CD4-positive, alpha-beta T cell treated with Interleukin-6 at 100 ng/mL for 8 hours (primary cell): ENCODE data around the gene GAS2L3.
"Not testable (repeated sequence)": the region's sequence is repeated elsewhere in the genome, so short reads cannot be mapped to it uniquely, and the experiment has no call there.

Experiments
- DNase-seq: peaks from one replicate; pipeline ENCODE4 v3.0.0-alpha.2; 2020; ENCODE audit warnings: mixed read lengths, low spot score

Gene GAS2L3

GRCh38 chr12:100574187-100575074 is 947 bp downstream of the GAS2L3 start:
- DNase-seq = no peak

DNA sequence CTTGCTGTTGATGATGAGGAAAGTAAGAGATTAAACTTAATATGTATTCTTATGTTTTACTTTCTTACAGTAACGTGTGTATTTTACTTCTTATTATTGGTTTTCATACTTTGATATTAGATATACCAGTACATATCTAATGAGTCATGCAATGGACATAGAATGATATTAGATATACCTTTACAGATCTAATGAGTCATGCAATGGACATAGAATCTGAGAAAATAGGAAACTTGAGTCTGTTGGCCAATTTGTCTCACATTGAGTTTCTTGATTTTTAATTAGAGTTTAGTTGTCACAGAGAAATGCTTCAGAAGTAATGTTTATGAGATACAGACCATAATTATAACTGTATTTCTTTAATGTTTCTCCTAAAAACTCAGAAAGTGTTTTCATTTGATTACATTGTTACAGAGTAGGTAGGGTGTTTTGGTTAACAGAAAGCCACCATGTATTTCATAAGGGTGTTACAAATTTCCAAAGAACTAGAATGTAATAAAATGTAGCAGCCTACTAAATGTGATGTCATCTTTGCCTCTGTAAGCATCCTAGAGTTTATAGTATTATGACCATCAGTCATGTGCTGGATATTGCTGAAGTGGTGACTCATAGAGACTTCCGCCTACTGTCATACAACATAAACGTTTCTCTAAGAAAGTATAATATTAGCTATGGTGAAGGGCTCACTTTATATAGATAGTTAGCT is 3.0 kb downstream of the GAS2L3 start:
- no peak for DNase-seq

- no peak for DNase-seq
These were observed 5.4 kb downstream of the GAS2L3 start for GRCh38 chr12:100578923-100579322.

- no peak for DNase-seq
These were observed 6.4 kb downstream of the GAS2L3 start for GRCh38 chr12:100579844-100580243.

GRCh38 chr12:100584256-100584655 is 10.8 kb downstream of the GAS2L3 start:
- no peak for DNase-seq

DNA sequence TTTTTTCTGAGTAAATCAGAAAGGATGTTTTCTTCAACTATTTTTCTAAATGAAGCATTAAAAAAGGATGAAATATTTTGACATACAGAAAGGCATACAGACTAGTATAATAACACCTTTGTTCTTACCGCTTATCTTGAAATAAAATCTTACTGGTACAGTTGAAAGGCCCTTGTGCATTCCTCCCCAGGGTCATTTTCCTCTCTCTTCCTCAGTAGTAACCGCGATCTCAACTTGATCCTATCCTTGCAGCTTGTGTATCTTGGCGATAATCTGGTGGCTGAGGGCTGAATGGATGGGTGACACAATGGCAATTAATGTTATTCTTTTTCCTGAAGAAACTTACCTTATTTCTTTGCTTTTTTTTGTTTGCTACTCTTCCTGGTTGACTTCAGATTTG is 18.5 kb downstream of the GAS2L3 start:
- DNase-seq = no peak

DNA sequence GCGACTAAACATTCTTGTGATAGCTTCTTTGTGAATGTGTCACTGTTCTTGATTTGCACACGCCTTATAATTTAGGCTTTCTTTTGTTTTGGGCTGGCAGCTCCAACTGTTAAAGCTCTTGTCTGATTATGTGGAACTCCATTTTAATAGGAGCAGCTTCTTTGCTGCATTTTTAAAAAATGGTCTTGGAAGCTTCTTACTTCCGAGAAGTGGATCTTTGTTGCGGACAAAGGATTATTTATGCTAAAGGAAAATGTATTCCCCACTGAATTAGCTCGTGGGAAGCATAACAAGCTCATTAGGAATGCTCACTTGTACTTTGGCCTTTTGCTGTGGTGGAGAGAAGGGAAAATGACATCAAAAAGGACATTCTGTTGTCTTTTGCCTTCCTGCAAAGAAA is 20.0 kb downstream of the GAS2L3 start:
- no peak for DNase-seq

- DNase-seq = no peak
These were observed 28.1 kb downstream of the GAS2L3 start for GRCh38 chr12:100601626-100602025.

- DNase-seq = not testable (repeated sequence)
These were observed 29.5 kb downstream of the GAS2L3 start for GRCh38 chr12:100602997-100603396.

GRCh38 chr12:100608776-100609175 is 35.3 kb downstream of the GAS2L3 start:
- DNase-seq = no peak

GRCh38 chr12:100610666-100611430 is 37.4 kb downstream of the GAS2L3 start:
- DNase-seq = no peak

DNA sequence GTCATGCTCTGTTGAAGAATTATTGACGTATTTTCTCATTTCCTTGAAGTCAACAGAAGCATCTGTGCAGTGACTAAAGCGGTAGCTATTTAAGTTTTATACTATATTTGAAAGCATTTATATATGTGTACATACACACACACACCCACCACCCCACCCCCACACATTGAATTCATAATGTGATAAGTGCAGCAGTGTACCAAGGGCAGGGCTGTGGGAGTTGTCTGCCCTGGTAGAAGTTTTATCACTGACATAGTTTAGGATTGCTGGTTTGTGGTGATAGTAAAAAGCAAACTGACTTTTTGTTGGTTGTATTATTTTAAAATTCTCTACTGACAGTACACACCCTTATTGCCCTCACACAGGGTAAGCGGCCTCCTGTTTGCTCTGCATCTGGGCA is 39.1 kb downstream of the GAS2L3 start:
- DNase-seq = no peak

DNA sequence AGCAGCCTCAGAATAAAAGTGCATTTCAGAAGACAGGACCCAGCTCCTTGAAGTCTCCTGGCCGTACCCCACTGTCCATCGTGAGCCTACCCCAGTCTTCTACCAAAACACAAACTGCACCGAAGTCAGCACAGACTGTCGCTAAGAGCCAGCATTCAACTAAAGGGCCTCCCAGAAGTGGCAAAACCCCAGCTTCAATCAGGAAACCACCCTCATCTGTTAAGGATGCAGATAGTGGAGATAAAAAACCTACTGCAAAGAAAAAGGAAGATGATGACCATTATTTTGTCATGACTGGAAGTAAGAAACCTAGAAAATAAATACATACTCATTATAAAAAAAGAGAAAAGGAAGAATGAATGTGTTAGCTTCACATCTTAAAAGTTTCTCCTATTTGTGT is 51.1 kb downstream of the GAS2L3 start:
- DNase-seq = no peak

- DNase-seq = no peak
These were observed 59.0 kb downstream of the GAS2L3 start for GRCh38 chr12:100632445-100632892.

DNA sequence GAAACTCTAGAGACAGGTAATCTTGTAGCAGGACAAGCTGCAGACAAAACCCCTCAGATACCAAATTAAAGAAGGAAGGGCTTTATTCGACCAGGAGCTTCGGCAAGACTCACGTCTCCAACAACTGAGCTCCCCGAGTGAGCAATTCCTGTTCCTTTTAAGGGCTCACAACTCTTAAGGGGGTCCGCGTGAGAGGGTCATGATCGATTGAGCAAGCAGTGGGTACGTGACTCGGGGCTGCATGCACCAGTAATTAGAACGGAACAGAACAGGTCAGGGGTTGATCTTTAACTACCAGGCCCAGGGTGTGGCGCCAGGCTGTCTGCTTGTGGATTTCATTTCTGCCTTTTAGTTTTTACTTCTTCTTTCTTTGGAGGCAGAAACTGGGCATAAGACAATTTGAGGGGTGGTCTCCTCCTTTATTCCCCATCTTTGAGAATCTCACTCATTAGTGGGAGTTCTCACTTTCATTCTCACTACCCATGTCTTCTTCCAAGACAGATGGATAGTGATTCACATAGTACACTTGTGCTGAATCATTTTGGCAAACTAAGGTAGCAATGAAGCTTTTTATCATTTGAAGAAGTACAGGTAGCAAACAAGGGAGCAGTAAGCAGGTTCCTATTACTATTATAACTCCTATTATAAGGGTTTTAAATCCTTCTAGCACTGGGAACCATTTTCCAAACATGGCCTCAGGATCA is 59.8 kb downstream of the GAS2L3 start:
- not testable (repeated sequence) for DNase-seq

GRCh38 chr12:100643246-100643645 is 69.8 kb downstream of the GAS2L3 start:
- DNase-seq = no peak

DNA sequence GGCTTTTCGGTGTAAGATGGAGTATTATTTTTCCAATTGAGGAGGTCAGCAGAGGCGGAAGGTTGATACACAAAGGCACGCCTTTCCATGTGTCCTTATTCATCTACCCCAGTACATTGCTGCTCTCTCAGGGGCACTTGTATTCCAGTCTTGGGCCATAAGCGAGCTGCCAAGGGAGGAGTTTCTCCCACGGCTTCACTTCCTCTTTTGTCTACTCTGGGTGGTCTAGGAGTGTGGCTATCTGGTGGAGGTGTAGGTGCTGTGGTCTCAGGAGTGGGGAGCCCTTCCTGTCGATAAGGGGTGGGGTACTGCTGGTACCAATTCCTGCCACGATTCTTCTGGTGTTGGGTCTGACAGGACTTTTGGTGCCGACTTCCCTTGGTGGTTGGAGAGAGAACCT is 73.4 kb downstream of the GAS2L3 start:
- no peak for DNase-seq

DNA sequence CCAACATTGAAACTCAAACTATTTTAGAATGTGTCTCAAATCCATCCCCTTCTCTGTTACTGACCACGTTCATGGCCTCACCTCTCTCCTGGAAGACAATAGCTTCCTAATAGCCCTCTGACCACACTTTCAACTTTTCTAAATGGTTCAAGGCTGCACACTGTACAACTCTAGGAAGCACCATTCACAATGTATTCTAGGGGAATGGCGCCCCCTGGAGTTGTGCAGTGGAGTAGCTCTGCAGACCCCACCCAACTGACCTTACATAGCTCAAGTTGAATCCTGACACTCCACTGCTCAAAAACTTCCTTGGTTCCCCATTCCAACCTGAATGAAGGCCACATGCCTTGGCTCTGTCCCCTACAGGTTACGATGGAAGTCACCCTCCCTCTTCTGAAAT is 77.6 kb downstream of the GAS2L3 start:
- DNase-seq = no peak

- DNase-seq = no peak
These were observed 78.2 kb downstream of the GAS2L3 start for GRCh38 chr12:100651694-100652093.

DNA sequence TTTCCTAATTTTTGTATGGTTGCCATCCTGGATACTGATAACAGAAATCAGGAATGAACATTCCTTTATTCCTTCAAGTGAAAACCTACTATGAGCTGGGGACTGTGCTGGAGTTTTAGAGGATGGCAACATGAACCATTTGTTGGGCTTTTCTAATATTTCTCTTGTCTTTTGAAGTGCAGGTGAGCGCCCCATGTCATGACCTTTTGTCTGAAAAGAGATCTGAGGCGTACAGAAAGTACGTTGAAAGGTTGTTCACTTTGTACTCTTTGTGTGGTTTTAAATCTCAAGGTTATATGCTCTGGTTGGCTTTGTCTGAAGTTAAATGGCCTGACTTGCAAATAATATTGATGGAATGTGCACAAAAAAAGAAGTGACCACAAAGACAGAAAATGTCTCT is 79.0 kb downstream of the GAS2L3 start:
- DNase-seq = no peak

- DNase-seq = no peak
These were observed 82.7 kb downstream of the GAS2L3 start for GRCh38 chr12:100656141-100656540.

GRCh38 chr12:100656856-100657255 is 83.4 kb downstream of the GAS2L3 start:
- no peak for DNase-seq
